Suprapubic skin (tissue), 4 donors: Measurements from ENCODE around the gene VWDE.

ENCODE experiments used
- CTCF ChIP-seq, 2 donors: fragments of 200-600 bp in 1 of 2; fragments of 450-650 bp in 1 of 2; sonication (generic) in 1 of 2; IDR thresholded peaks; one replicate each; pipeline ENCODE4 v1.5.1; 2016 to 2019; ENCODE audit warnings: antibody characterized with exemption in 2 of 2, mild to moderate bottlenecking in 1 of 2, moderate library complexity in 1 of 2
- EP300 ChIP-seq: sonication (generic); formaldehyde crosslinking; IDR thresholded peaks from one replicate; pipeline ENCODE4 v1.6.1; 2017; ENCODE audit warnings: antibody characterized with exemption
- POLR2A ChIP-seq, 2 donors: fragments of 450-650 bp; IDR thresholded peaks; one replicate each; pipeline ENCODE4 v1.6.1; 2017; ENCODE audit warnings: antibody characterized with exemption in 2 of 2, mild to moderate bottlenecking in 2 of 2, moderate library complexity in 2 of 2
- POLR2AphosphoS5 ChIP-seq, 3 donors: sonication (generic); formaldehyde crosslinking; IDR thresholded peaks; one replicate each; pipeline ENCODE4 v1.6.1; 2017; ENCODE audit warnings: antibody characterized with exemption in 3 of 3

GRCh38 chr7:12357508-12357907, 46.2 kb downstream of the VWDE start:
- TF ChIP-seq EP300: no peak
- no peak for TF ChIP-seq POLR2AphosphoS5 (IDR thresholded peaks at IDR 0.05)
- no peak for TF ChIP-seq CTCF (IDR thresholded peaks at IDR 0.05)
- no peak for TF ChIP-seq POLR2A (IDR thresholded peaks at IDR 0.05)
